ENCODE measurements around the gene GET3. TPM values are rescaled to one million over a fixed set of nuclear protein-coding genes. Genes with fewer than 3 reads are reported as not detected.

The GET3 gene
- total and polyA plus RNA-seq, 4 donors: 22.8 to 44.1 (median 27.2) TPM

DNA sequence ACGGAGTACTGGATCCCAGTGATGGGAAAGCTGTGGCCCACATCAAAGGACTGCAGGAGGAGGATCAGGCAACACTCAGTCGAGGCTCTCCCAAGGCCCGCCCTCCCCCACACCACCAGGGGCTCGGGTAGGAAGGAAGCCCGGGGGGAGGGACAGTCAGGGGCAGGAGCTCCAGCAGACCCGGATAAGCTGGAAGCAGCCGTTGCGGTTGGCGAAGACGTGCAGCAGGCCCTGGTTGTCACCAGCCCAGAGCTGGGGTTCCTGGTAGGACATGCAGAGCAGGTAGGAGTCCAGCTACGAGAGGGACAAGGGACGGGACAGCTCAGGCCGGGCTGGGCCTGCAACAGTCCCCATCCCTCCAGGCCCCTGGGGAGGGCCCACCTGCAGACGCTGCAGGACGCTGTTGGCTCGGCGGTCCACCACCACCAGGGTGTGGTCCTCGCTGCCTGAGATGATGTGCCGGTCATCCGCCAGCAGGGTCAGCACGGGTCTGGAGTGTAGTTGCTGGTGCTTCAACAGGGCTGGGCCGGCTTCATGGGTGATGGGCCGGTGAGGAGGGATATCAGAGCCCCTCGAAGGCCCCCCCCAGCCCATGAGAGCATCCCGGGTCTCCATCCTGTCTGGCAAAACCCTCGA lies 47.6 kb upstream of the GET3 start (continued):
- TF ChIP-seq REST (IDR thresholded peaks at IDR 0.05) (no peak), YY1 (IDR thresholded peaks at IDR 0.05) (no peak), GABPA (IDR thresholded peaks at IDR 0.05 in 1 of 2, conservative IDR thresholded peaks at IDR 0.05 in 1 of 2) (no peak)

DNA sequence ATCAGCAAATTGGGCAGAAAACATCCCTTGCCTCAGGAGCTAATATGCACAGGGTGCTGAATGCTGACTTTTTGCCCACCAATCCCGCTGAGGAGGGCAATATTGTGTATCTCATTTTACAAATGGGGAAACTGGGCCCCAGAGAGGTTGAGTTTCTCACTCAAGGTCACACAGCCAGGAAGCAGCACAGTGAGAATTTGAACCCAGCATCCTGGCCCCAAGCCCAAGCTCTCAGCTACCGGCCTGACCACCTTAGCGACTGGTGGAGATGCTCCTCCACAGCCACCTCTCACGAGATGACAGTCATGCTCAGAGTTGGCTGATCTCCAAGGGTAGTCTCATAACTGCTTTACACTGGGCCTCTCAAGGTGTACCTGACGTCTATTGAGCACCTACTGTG lies 44.3 kb upstream of the GET3 start:
- 93% methylated on average over 5 of the region's 5 CpGs for WGBS
- Histone ChIP-seq H3K9me3 (ENCODE audit: control insufficient read depth in 4 of 4, low read length in 3 of 4) (no peaks in the 10 kb centered on the region), H3K9ac (ENCODE audit: low read depth in 1 of 2, low read length in 2 of 2) (no peak overlapping the region), H3K36me3 (ENCODE audit: control insufficient read depth in 4 of 4, insufficient read depth in 3 of 4, low read depth in 1 of 4, low read length in 3 of 4) (peaks cover 0 to under 1% (median 0%) of the 10 kb centered on the region in 4 donors), H3K4me3 (ENCODE audit: low read depth in 1 of 3, low read length in 3 of 3) (no peak overlapping the region), H3K4me1 (ENCODE audit: control insufficient read depth in 4 of 4, insufficient read depth in 4 of 4, low read length in 3 of 4) (peaks cover 5 to 22% (median 16%) of the 10 kb centered on the region in 4 donors), H3K27ac (ENCODE audit: low read depth in 1 of 2, low read length in 2 of 2) (no peak overlapping the region), H3K27me3 (ENCODE audit: control insufficient read depth in 4 of 4, insufficient read depth in 4 of 4, low read length in 3 of 4) (no peaks in the 10 kb centered on the region)
- no peak for DNase-seq (ENCODE audit: low spot score)
- TF ChIP-seq JUND (IDR thresholded peaks at IDR 0.05) (no peak), TAF1 (conservative IDR thresholded peaks at IDR 0.05) (no peak), FOXA1 (IDR thresholded peaks at IDR 0.05) (no peak), GABPA (IDR thresholded peaks at IDR 0.05 in 1 of 2, conservative IDR thresholded peaks at IDR 0.05 in 1 of 2) (no peak), CTCF (IDR thresholded peaks at IDR 0.05; ENCODE audit: low read depth, low read length, missing input control) (no peak), RAD21 (IDR thresholded peaks at IDR 0.05) (no peak), YY1 (IDR thresholded peaks at IDR 0.05) (no peak), REST (IDR thresholded peaks at IDR 0.05) (no peak), HNF4A (conservative IDR thresholded peaks at IDR 0.05) (no peak), SP1 (IDR thresholded peaks at IDR 0.05) (no peak), NR2F2 (IDR thresholded peaks at IDR 0.05) (no peak), EGR1 (IDR thresholded peaks at IDR 0.05; ENCODE audit: low read depth in 2 of 2) (no peak)
- TF ChIP-seq, protein P1, sequence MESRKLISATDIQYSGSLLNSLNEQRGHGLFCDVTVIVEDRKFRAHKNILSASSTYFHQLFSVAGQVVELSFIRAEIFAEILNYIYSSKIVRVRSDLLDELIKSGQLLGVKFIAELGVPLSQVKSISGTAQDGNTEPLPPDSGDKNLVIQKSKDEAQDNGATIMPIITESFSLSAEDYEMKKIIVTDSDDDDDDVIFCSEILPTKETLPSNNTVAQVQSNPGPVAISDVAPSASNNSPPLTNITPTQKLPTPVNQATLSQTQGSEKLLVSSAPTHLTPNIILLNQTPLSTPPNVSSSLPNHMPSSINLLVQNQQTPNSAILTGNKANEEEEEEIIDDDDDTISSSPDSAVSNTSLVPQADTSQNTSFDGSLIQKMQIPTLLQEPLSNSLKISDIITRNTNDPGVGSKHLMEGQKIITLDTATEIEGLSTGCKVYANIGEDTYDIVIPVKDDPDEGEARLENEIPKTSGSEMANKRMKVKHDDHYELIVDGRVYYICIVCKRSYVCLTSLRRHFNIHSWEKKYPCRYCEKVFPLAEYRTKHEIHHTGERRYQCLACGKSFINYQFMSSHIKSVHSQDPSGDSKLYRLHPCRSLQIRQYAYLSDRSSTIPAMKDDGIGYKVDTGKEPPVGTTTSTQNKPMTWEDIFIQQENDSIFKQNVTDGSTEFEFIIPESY (IDR thresholded peaks at IDR 0.05): no peak
- TF ChIP-seq, protein P2, sequence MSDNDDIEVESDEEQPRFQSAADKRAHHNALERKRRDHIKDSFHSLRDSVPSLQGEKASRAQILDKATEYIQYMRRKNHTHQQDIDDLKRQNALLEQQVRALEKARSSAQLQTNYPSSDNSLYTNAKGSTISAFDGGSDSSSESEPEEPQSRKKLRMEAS (IDR thresholded peaks at IDR 0.05): no peak

Data from liver (tissue), 9 donors.